ENCODE results near the gene PLEKHA7. TPM values are rescaled to one million over a fixed set of nuclear protein-coding genes. Genes with fewer than 3 reads are reported as not detected.

The PLEKHA7 gene
- total RNA-seq, 2 experiments from 2014 or later = 0.13 TPM; not detected in 1

DNA sequence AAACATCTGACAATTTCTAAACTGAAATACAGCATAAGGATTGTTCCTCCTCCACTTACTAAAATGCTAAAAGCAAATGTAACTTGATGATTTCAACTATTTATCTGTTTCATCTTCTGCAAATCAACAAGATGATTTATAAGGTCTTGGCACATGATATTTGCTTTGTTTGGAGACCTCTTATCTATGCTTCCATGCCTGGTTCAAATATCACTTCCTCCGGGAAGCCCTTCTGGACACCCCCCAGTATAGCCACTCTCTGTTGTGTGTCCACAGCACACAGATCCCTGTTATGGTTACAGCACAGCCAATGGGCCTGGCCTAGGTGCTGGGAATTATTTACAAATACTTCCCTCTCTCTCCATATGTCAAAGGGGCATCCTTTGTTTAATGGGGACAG lies 160.9 kb downstream of the PLEKHA7 start:
- Histone ChIP-seq H3K27ac (ENCODE audit: low read depth, low read length, poor library complexity, severe bottlenecking) (no peak overlapping the region), H3K9me2 (ENCODE audit: insufficient read depth, low read length) (no peaks in the 10 kb centered on the region), H3K9me3 (ENCODE audit: low read length) (no peaks in the 10 kb centered on the region), H3K4me2 (ENCODE audit: low read length) (no peak overlapping the region), H3K4me3 (ENCODE audit: low read depth, low read length, poor library complexity, severe bottlenecking) (no peak overlapping the region), H2AFZ (ENCODE audit: low read length) (no peak overlapping the region), H3K79me2 (ENCODE audit: insufficient read depth, low read depth, low read length) (no peaks in the 10 kb centered on the region), H3K4me1 (ENCODE audit: insufficient read depth, low read length, poor library complexity, severe bottlenecking) (no peaks in the 10 kb centered on the region), H4K20me1 (ENCODE audit: insufficient read depth, low read length) (no peaks in the 10 kb centered on the region), H3K36me3 (ENCODE audit: insufficient read depth, low read length) (no peaks in the 10 kb centered on the region)
- ChIA-PET CTCF (ENCODE audit: unreplicated experiment) (no interaction called here), POLR2A (no interaction called here)
- no TSS peak for BruUV-seq (replicated peaks)
- TF ChIP-seq, protein P1, sequence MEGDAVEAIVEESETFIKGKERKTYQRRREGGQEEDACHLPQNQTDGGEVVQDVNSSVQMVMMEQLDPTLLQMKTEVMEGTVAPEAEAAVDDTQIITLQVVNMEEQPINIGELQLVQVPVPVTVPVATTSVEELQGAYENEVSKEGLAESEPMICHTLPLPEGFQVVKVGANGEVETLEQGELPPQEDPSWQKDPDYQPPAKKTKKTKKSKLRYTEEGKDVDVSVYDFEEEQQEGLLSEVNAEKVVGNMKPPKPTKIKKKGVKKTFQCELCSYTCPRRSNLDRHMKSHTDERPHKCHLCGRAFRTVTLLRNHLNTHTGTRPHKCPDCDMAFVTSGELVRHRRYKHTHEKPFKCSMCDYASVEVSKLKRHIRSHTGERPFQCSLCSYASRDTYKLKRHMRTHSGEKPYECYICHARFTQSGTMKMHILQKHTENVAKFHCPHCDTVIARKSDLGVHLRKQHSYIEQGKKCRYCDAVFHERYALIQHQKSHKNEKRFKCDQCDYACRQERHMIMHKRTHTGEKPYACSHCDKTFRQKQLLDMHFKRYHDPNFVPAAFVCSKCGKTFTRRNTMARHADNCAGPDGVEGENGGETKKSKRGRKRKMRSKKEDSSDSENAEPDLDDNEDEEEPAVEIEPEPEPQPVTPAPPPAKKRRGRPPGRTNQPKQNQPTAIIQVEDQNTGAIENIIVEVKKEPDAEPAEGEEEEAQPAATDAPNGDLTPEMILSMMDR (conservative IDR thresholded peaks at IDR 0.05; ENCODE audit: low read length) = no peak
- TF ChIP-seq EZH2phosphoT487 (IDR thresholded peaks at IDR 0.05; ENCODE audit: borderline replicate concordance, low read depth, low read length) = no peak
- intact Hi-C loops (cut with micrococcal nuclease; ENCODE audit: unreplicated experiment) = no loop called here
- no peak for DNase-seq (ENCODE audit: low spot score)

DNA sequence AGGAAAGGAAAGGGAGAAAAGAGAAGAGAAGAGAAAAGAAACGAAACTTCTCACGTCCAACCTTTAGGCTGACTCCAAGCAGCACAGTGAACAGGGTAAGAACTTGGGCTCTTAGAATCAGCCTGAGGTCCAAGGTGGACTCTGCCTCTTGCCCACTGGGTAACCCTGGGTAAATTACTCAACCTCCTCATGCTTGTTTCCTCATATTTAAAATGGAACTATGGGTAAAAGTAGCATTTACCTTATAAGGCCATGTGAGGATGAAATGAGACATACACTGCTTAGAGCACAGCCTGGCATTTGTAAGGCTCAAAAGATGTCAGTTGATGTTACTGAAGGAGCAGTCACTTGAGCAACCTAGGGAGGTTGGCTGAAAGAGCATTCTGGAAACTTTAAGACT lies 167.9 kb downstream of the PLEKHA7 start:
- Histone ChIP-seq H3K4me2 (ENCODE audit: low read length) (no peak overlapping the region), H4K20me1 (ENCODE audit: insufficient read depth, low read length) (no peaks in the 10 kb centered on the region), H3K9me2 (ENCODE audit: insufficient read depth, low read length) (no peaks in the 10 kb centered on the region), H3K79me2 (ENCODE audit: insufficient read depth, low read depth, low read length) (no peaks in the 10 kb centered on the region), H3K36me3 (ENCODE audit: insufficient read depth, low read length) (no peaks in the 10 kb centered on the region), H3K9me3 (ENCODE audit: low read length) (no peaks in the 10 kb centered on the region), H3K4me1 (ENCODE audit: insufficient read depth, low read length, poor library complexity, severe bottlenecking) (no peaks in the 10 kb centered on the region), H3K4me3 (ENCODE audit: low read depth, low read length, poor library complexity, severe bottlenecking) (no peak overlapping the region), H2AFZ (ENCODE audit: low read length) (no peak overlapping the region), H3K27ac (ENCODE audit: low read depth, low read length, poor library complexity, severe bottlenecking) (no peak overlapping the region)
- intact Hi-C loops (cut with micrococcal nuclease; ENCODE audit: unreplicated experiment) = no loop called here
- TF ChIP-seq, protein P1 (conservative IDR thresholded peaks at IDR 0.05; ENCODE audit: low read length) = no peak
- no peak for TF ChIP-seq EZH2phosphoT487 (IDR thresholded peaks at IDR 0.05; ENCODE audit: borderline replicate concordance, low read depth, low read length)
- CTCF ChIA-PET (ENCODE audit: unreplicated experiment) = no interaction called here
- POLR2A ChIA-PET = no interaction called here
- no peak for DNase-seq (ENCODE audit: low spot score)
- no TSS peak for BruUV-seq (replicated peaks)

DNA sequence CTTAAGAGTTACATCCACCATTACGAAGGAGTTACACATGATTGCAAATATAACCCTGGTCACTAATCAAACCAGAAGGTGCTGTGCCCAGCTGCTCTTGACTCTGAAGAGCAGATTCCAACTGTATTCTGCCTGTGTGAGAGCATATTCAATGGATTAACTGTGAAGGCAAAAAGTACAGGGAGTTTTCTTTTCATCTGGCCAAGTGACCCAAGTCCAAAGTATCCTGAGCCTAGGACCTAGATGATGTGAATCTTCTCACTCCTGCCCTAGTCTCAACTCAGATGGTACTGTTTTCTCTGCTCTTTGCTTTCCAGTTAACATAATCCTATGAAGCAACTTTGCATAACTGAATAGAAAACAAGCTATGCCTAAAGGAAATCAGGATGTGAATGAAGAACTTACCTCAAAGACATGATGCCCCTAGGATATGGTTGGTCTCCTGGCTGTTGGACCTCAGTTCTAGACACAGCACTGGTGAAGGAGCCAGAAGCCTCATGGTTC lies 169.9 kb downstream of the PLEKHA7 start:
- H3K4me2 ChIP-seq (ENCODE audit: low read length) = no peak overlapping the region
- no peaks in the 10 kb centered on the region for H4K20me1 ChIP-seq (ENCODE audit: insufficient read depth, low read length)
- H3K9me2 ChIP-seq (ENCODE audit: insufficient read depth, low read length) = no peaks in the 10 kb centered on the region
- no peaks in the 10 kb centered on the region for H3K4me1 ChIP-seq (ENCODE audit: insufficient read depth, low read length, poor library complexity, severe bottlenecking)
- TF ChIP-seq, protein P1 (conservative IDR thresholded peaks at IDR 0.05; ENCODE audit: low read length) = no peak
- no peak for TF ChIP-seq EZH2phosphoT487 (IDR thresholded peaks at IDR 0.05; ENCODE audit: borderline replicate concordance, low read depth, low read length)
- intact Hi-C loops (cut with micrococcal nuclease; ENCODE audit: unreplicated experiment) = no loop called here
- no peak for DNase-seq (ENCODE audit: low spot score)
- no TSS peak for BruUV-seq (replicated peaks)
- no peak overlapping the region for H2AFZ ChIP-seq (ENCODE audit: low read length)
- H3K9me3 ChIP-seq (ENCODE audit: low read length) = no peaks in the 10 kb centered on the region
- H3K27ac ChIP-seq (ENCODE audit: low read depth, low read length, poor library complexity, severe bottlenecking) = no peak overlapping the region
- POLR2A ChIA-PET = no interaction called here
- no peaks in the 10 kb centered on the region for H3K36me3 ChIP-seq (ENCODE audit: insufficient read depth, low read length)
- no peak overlapping the region for H3K4me3 ChIP-seq (ENCODE audit: low read depth, low read length, poor library complexity, severe bottlenecking)
- H3K79me2 ChIP-seq (ENCODE audit: insufficient read depth, low read depth, low read length) = no peaks in the 10 kb centered on the region
- CTCF ChIA-PET (ENCODE audit: unreplicated experiment) = no interaction called here
